HG03565 (cell line): ENCODE measurements around the gene ACOT13.
"Not testable (repeated sequence)": the region's sequence is repeated elsewhere in the genome, so short reads cannot be mapped to it uniquely, and the experiment has no call there.

Experiments
- ATAC-seq: cut with Tn5 transposase; IDR thresholded peaks from one replicate; pipeline ENCODE4 v1.9.1; 2021; ENCODE audit warnings: mild to moderate bottlenecking, moderate library complexity; ENCODE audit not compliant: unreplicated experiment

ACOT13 gene

GRCh38 chr6:24666641-24667377 is at the start of gene ACOT13, which contains the start of gene TDP2:
Gene ACOT13, plus strand, starts transcription at chr6:24667077. Its CDS starts 187 bp downstream, at chr6:24667264.
Gene TDP2, minus strand, starts transcription at chr6:24666899. Its CDS starts 37 bp downstream, at chr6:24666862.
- ATAC-seq: peak; percentile 94

GRCh38 chr6:24619661-24620060 is 47.2 kb upstream of the ACOT13 start:
- ATAC-seq: no peak

- ATAC-seq: no peak
Measured at GRCh38 chr6:24620637-24621036, 46.2 kb upstream of the ACOT13 start.

GRCh38 chr6:24621626-24622289 is 45.1 kb upstream of the ACOT13 start:
- ATAC-seq: no peak

GRCh38 chr6:24630856-24631505 is 35.9 kb upstream of the ACOT13 start:
- no peak for ATAC-seq

- no peak for ATAC-seq
Measured at GRCh38 chr6:24631671-24632070, 35.2 kb upstream of the ACOT13 start.

GRCh38 chr6:24632573-24632972 is 34.3 kb upstream of the ACOT13 start:
- no peak for ATAC-seq

GRCh38 chr6:24636681-24637080 is 30.2 kb upstream of the ACOT13 start:
- ATAC-seq: no peak

GRCh38 chr6:24640166-24640565 is 26.7 kb upstream of the ACOT13 start:
- no peak for ATAC-seq

GRCh38 chr6:24640631-24641030 is 26.2 kb upstream of the ACOT13 start:
- ATAC-seq: not testable (repeated sequence)

GRCh38 chr6:24642061-24642460 is 24.8 kb upstream of the ACOT13 start:
- no peak for ATAC-seq

- no peak for ATAC-seq
Measured at GRCh38 chr6:24643920-24644319, 23.0 kb upstream of the ACOT13 start.

GRCh38 chr6:24644377-24644776 is 22.5 kb upstream of the ACOT13 start:
- ATAC-seq: no peak

- no peak for ATAC-seq
Measured at GRCh38 chr6:24646771-24647170, 20.1 kb upstream of the ACOT13 start.

- no peak for ATAC-seq
Measured at GRCh38 chr6:24648276-24648675, 18.6 kb upstream of the ACOT13 start.

GRCh38 chr6:24649691-24650090 is 17.2 kb upstream of the ACOT13 start:
- ATAC-seq: no peak

- no peak for ATAC-seq
Measured at GRCh38 chr6:24650365-24650764, 16.5 kb upstream of the ACOT13 start.

GRCh38 chr6:24655215-24655614 is 11.7 kb upstream of the ACOT13 start:
- no peak for ATAC-seq

- no peak for ATAC-seq
Measured at GRCh38 chr6:24658573-24659560, 8.0 kb upstream of the ACOT13 start.

- ATAC-seq: no peak
Measured at GRCh38 chr6:24659561-24659960, 7.3 kb upstream of the ACOT13 start.

- no peak for ATAC-seq
Measured at GRCh38 chr6:24660105-24660504, 6.8 kb upstream of the ACOT13 start.
